Measurements from ENCODE around the gene HDLBP. TPM values are rescaled to one million over a fixed set of nuclear protein-coding genes. Genes with fewer than 3 reads are reported as not detected.

HDLBP gene
- total RNA-seq, 4 donors from 2014 or later: 303 to 490 (median 435) TPM

GRCh38 chr2:241355983-241356870 is 40.8 kb upstream of the HDLBP start, which contains the start of gene FARP2:
Gene FARP2 (plus strand): TSS chr2:241356285. CDS start chr2:241373108, 16,823 bp downstream.
- peaks cover 11 to 21% of the 10 kb centered on the region in 2 donors for H3K4me1 ChIP-seq
- peak; percentile 100 for DNase-seq
- TF ChIP-seq CTCF (IDR thresholded peaks at IDR 0.05): no peak
- peak in 1 of 2 donors; percentile 85 for TF ChIP-seq POLR2A (IDR thresholded peaks at IDR 0.05)
- WGBS, 2 donors: 1 to 6% methylated on average over 13 to 27 of the region's 101 CpGs
- H3K36me3 ChIP-seq: peaks cover 13 to 25% of the 10 kb centered on the region in 2 donors
- no peaks in the 10 kb centered on the region for H3K9me3 ChIP-seq
- H3K27ac ChIP-seq: peak within 1 kb of the TSS; percentile 35 to 76 (median 57)
- peak within 1 kb of the TSS; percentile 3 to 81 (median 51) for H3K4me3 ChIP-seq (replicated peaks in 1 of 3)
- no peaks in the 10 kb centered on the region for H3K27me3 ChIP-seq
- intact Hi-C loops (cut with DNase I): loop anchor here (5.0 to 10.0 kb wide), 3 partner anchors 81 to 349 kb away; partner anchors contain the start of genes ING5 and STK25

- 28 to 53% methylated on average over 18 to 21 of the region's 40 CpGs for WGBS, 2 donors
- TF ChIP-seq CTCF (IDR thresholded peaks at IDR 0.05): no peak
- TF ChIP-seq POLR2A (IDR thresholded peaks at IDR 0.05): no peak
- DNase-seq: peak; percentile 82 to 93
- Histone ChIP-seq H3K27ac (peak overlapping the region in 2 of 3 donors; percentile 18 to 20), H3K9me3 (no peaks in the 10 kb centered on the region), H3K27me3 (no peaks in the 10 kb centered on the region), H3K36me3 (peaks cover 24 to 38% of the 10 kb centered on the region in 2 donors), H3K4me1 (peaks cover 11 to 21% of the 10 kb centered on the region in 2 donors), H3K4me3 (replicated peaks in 1 of 3) (no peak overlapping the region)
- intact Hi-C loops (cut with DNase I): loop anchor here (5.0 to 10.0 kb wide), 4 partner anchors 38 to 350 kb away; partner anchors contain the start of genes HDLBP, ING5, SEPTIN2 and STK25
Measured at GRCh38 chr2:241354668-241355658, 39.5 kb upstream of the HDLBP start.

- 94 to 96% methylated on average over 3 of the region's 3 CpGs for WGBS, 2 donors
- Histone ChIP-seq H3K4me3 (replicated peaks in 1 of 3) (no peak overlapping the region), H3K9me3 (no peaks in the 10 kb centered on the region), H3K27ac (no peak overlapping the region), H3K4me1 (peaks cover 8 to 10% of the 10 kb centered on the region in 2 donors), H3K27me3 (no peaks in the 10 kb centered on the region), H3K36me3 (peaks cover 51 to 65% of the 10 kb centered on the region in 2 donors)
- no peak for TF ChIP-seq CTCF (IDR thresholded peaks at IDR 0.05)
- no peak for TF ChIP-seq POLR2A (IDR thresholded peaks at IDR 0.05)
- intact Hi-C loops (cut with DNase I): loop anchor here (5.0 to 10.0 kb wide), 3 partner anchors 35 to 353 kb away; partner anchors contain the start of genes HDLBP, ING5 and SEPTIN2
- DNase-seq: no peak
Measured at GRCh38 chr2:241352227-241352626, 36.8 kb upstream of the HDLBP start.

GRCh38 chr2:241351640-241352031 is 36.2 kb upstream of the HDLBP start:
- no peak overlapping the region for H3K27ac ChIP-seq

More at GRCh38 chr2:241351640-241352031, 36.2 kb upstream of the HDLBP start:
- H3K27me3 ChIP-seq: no peaks in the 10 kb centered on the region
- H3K4me3 ChIP-seq (replicated peaks in 1 of 3): no peak overlapping the region
- H3K9me3 ChIP-seq: no peaks in the 10 kb centered on the region
- intact Hi-C loops (cut with DNase I): loop anchor here (5.0 to 10.0 kb wide), 3 partner anchors 34 to 353 kb away; partner anchors contain the start of genes HDLBP, ING5 and SEPTIN2
- DNase-seq: no peak
- H3K36me3 ChIP-seq: peaks cover 55 to 70% of the 10 kb centered on the region in 2 donors
- TF ChIP-seq POLR2A (IDR thresholded peaks at IDR 0.05) (no peak), CTCF (IDR thresholded peaks at IDR 0.05) (no peak)
- WGBS, 2 donors: 80 to 85% methylated on average over 3 of the region's 3 CpGs
- H3K4me1 ChIP-seq: peaks cover 2 to 4% of the 10 kb centered on the region in 2 donors
